OCI-LY1 (cell line): ENCODE results near the gene CD46.

Experiments
- CTCF ChIP-seq: fragments of 200-600 bp; sonication (generic), shearing (Covaris generic); IDR thresholded peaks from 2 replicates; pipeline ENCODE4 v1.5.1; 2017; ENCODE audit warnings: mild to moderate bottlenecking, antibody characterized with exemption, low read length, moderate library complexity, mixed read lengths
- EZH2 ChIP-seq: fragments of 200-600 bp; sonication (generic), shearing (Covaris generic); IDR thresholded peaks from 2 replicates; pipeline ENCODE4 v1.8.0; 2017; ENCODE audit warnings: borderline replicate concordance, mixed run types, mild to moderate bottlenecking, antibody characterized with exemption, low read length, moderate library complexity, mixed read lengths

- no peak for TF ChIP-seq EZH2
- TF ChIP-seq CTCF: no peak
Observed at GRCh38 chr1:207794861-207795260, 43.0 kb downstream of the CD46 start.
